OCI-LY7 (cell line): ENCODE results near the gene SMARCA2.

Experiments
- CTCF ChIP-seq: fragments of 200-600 bp; sonication (generic); conservative IDR thresholded peaks from 2 replicates; pipeline ENCODE4 v1.5.1; 2014; ENCODE audit warnings: mild to moderate bottlenecking, antibody characterized with exemption, low read length, moderate library complexity, mixed read lengths
- EZH2phosphoT487 ChIP-seq: fragments of 200-600 bp; sonication (generic); IDR thresholded peaks from 2 replicates; pipeline ENCODE4 v1.6.1; 2018; ENCODE audit warnings: low read depth, borderline replicate concordance, mild to moderate bottlenecking, mixed run types, antibody characterized with exemption, low read length, moderate library complexity, mixed read lengths

DNA sequence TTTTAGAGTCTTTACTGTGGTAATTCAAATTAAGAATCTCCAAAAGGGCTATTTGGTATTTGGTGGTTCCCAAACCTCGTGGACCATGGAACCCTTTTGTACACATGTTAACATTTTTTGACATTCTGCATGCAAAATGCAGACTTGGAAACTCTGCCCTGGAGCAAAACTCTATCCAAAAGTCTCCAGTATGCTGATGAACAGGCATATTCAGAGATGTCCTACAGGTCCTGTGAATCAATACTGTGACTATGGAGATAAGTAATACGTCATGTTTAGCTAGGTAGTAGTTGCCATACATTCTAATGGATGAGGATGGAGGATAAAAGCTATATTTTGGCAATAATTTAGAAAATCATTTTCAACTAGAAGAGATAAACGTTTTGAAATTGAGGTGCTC is 218.1 kb downstream of the SMARCA2 start:
- no peak for TF ChIP-seq CTCF
- no peak for TF ChIP-seq EZH2phosphoT487
